NCI-H82 treated with DMSO at 0.1 percent for 48 hours (cell line): ENCODE results near the gene SYNPO2L.
A peak's percentile ranks its signal among the peaks of the same experiment; 100 is the strongest.

Source experiments
- DNase-seq: peaks from one replicate; lab custom pipeline; 2025; ENCODE audit not compliant: unreplicated experiment; lab: John Stamatoyannopoulos, UW

Gene SYNPO2L

GRCh38 chr10:73648975-73649829 is 6.6 kb downstream of the SYNPO2L start:
- no peak for DNase-seq

- DNase-seq, result no peak
Measured at GRCh38 chr10:73647875-73648651, 7.8 kb downstream of the SYNPO2L start.

GRCh38 chr10:73647211-73647874 is 8.5 kb downstream of the SYNPO2L start:
- DNase-seq, result peak; percentile 68

GRCh38 chr10:73646598-73647041 is 9.2 kb downstream of the SYNPO2L start:
- DNase-seq, result no peak

GRCh38 chr10:73645251-73645650 is 10.6 kb downstream of the SYNPO2L start:
- DNase-seq, result no peak

- DNase-seq, result no peak
Measured at GRCh38 chr10:73644767-73645166, 11.1 kb downstream of the SYNPO2L start.

- DNase-seq, result peak; percentile 28
Measured at GRCh38 chr10:73644015-73644743, 11.7 kb downstream of the SYNPO2L start.

GRCh38 chr10:73643362-73643761 is 12.5 kb downstream of the SYNPO2L start:
- DNase-seq, result no peak

- DNase-seq, result no peak
Measured at GRCh38 chr10:73641328-73642060, 14.3 kb downstream of the SYNPO2L start, which contains the start of gene MYOZ1. Gene MYOZ1, minus strand, starts transcription at chr10:73641474. Its CDS starts 1,457 bp downstream, at chr10:73640017.

- no peak for DNase-seq
Measured at GRCh38 chr10:73639286-73639685, 16.5 kb downstream of the SYNPO2L start.

- DNase-seq, result no peak
Measured at GRCh38 chr10:73635781-73636180, 20.0 kb downstream of the SYNPO2L start.

- no peak for DNase-seq
Measured at GRCh38 chr10:73634421-73634820, 21.4 kb downstream of the SYNPO2L start.

- no peak for DNase-seq
Measured at GRCh38 chr10:73629165-73629564, 26.7 kb downstream of the SYNPO2L start.

- DNase-seq, result no peak
Measured at GRCh38 chr10:73628405-73628804, 27.4 kb downstream of the SYNPO2L start.

GRCh38 chr10:73627300-73627699 is 28.5 kb downstream of the SYNPO2L start:
- DNase-seq, result no peak

- DNase-seq, result peak; percentile 88
Measured at GRCh38 chr10:73625884-73626752, 29.7 kb downstream of the SYNPO2L start.

- no peak for DNase-seq
Measured at GRCh38 chr10:73625004-73625883, 30.6 kb downstream of the SYNPO2L start.

GRCh38 chr10:73623056-73623455 is 32.8 kb downstream of the SYNPO2L start:
- DNase-seq, result no peak
